Cardiac ventricle fibroblast (primary cell): ENCODE measurements around the gene QARS1. TPM values are rescaled to one million over a fixed set of nuclear protein-coding genes. Genes with fewer than 3 reads are reported as not detected.

ENCODE experiments used
- total RNA-seq: library from RNA; depleted of rRNA; stranded (reverse); fragments of >200 nt; gene quantifications from 2 replicates; pipeline ENCODE4 v1.2.3, GENCODE V29; 2015

The QARS1 gene
- 191 and 207 TPM in 2 replicates for total RNA-seq

GRCh38 chr3:49104427-49105291, at the start of gene QARS1:
Gene QARS1 (minus strand): TSS chr3:49104757. CDS start chr3:49104733, 24 bp downstream.

GRCh38 chr3:49132437-49133225, 28.1 kb upstream of the QARS1 start, which contains the start of gene LAMB2:
Gene LAMB2 (minus strand): TSS chr3:49133050. CDS start chr3:49132867, 183 bp downstream.

GRCh38 chr3:49120438-49121131, 16.0 kb upstream of the QARS1 start, which contains the start of gene USP19:
Gene USP19 (minus strand): TSS chr3:49120823. CDS start chr3:49119145, 1,678 bp downstream.

GRCh38 chr3:49093853-49094767, 10.4 kb downstream of the QARS1 start, which contains the start of gene QRICH1:
Gene QRICH1 (minus strand): TSS chr3:49094071. CDS start chr3:49077017, 17,054 bp downstream.

Other genes with a start within 250 kb of the QARS1 start
- 15.5 and 16.7 TPM in 2 replicates for gene SLC25A20, start 205.9 kb downstream of the QARS1 start, total RNA-seq
- gene ARIH2, start 185.9 kb downstream of the QARS1 start, total RNA-seq, result 33.6 and 41.9 TPM in 2 replicates
- 23.0 and 27.6 TPM in 2 replicates for gene P4HTM, start 114.5 kb downstream of the QARS1 start, total RNA-seq
- gene WDR6, start 97.4 kb downstream of the QARS1 start, total RNA-seq, result 70.8 and 72.8 TPM in 2 replicates
- 38.5 and 40.8 TPM in 2 replicates for gene DALRD3, start 86.2 kb downstream of the QARS1 start, total RNA-seq
- gene NDUFAF3, start 82.6 kb downstream of the QARS1 start, total RNA-seq, result 48.8 and 52.8 TPM in 2 replicates
- 267 and 271 TPM in 2 replicates for gene IMPDH2, start 75.4 kb downstream of the QARS1 start, total RNA-seq
- 41.1 and 45.7 TPM in 2 replicates for gene QRICH1, start 10.7 kb downstream of the QARS1 start, total RNA-seq
- gene USP19, start 16.1 kb upstream of the QARS1 start, total RNA-seq, result 36.4 and 37.6 TPM in 2 replicates
- gene LAMB2, start 28.3 kb upstream of the QARS1 start, total RNA-seq, result 692 and 725 TPM in 2 replicates
- 24.3 and 27.9 TPM in 2 replicates for gene CCDC71, start 61.6 kb upstream of the QARS1 start, total RNA-seq
- gene KLHDC8B, start 66.8 kb upstream of the QARS1 start, total RNA-seq, result 19.4 and 19.7 TPM in 2 replicates
- gene C3orf62, start 172.5 kb upstream of the QARS1 start, total RNA-seq, result 0.75 and 1.1 TPM in 2 replicates
- gene USP4, start 235.3 kb upstream of the QARS1 start, total RNA-seq, result 13.8 and 16.8 TPM in 2 replicates